H1 (cell line): ENCODE measurements around the gene AKR1B15. TPM values are rescaled to one million over a fixed set of nuclear protein-coding genes. Genes with fewer than 3 reads are reported as not detected.

Experiments
- CHD7 ChIP-seq: fragments of 300-600 bp; sonication (generic); IDR thresholded peaks from 2 replicates; pipeline ENCODE4 v1.7.1; 2012; ENCODE audit warnings: low read length, moderate library complexity, mild to moderate bottlenecking, inconsistent platforms; ENCODE audit not compliant: insufficient replicate concordance
- GABPA ChIP-seq: IDR thresholded peaks from 2 replicates; pipeline ENCODE4 v1.6.1; 2011; ENCODE audit warnings: mild to moderate bottlenecking, low read length, moderate library complexity, borderline replicate concordance; ENCODE audit not compliant: insufficient read depth
- polyA plus RNA-seq, 7 experiments: library from polyadenylated mRNA; depleted of rRNA in 3 of 7; stranded (reverse) in 5 of 7; unstranded in 2 of 7; fragments of >200 nt in 5 of 7; fragments of 200-250 nt in 2 of 7; gene quantifications; 1 replicate in 5 of 7; 2 replicates in 1 of 7; 4 replicates in 1 of 7; pipeline versions ENCODE4 v1.2.1 to v1.2.3, GENCODE V29; 2011 to 2013; ENCODE audit warnings: missing spikeins in 2 of 7, mixed read lengths in 2 of 7
- total RNA-seq: library from RNA; stranded (reverse); fragmentation: NEBNext Ultra II Directional; extraction: Animal tissue kit (Norgen Biotek cat#: 25700); gene quantifications from 2 replicates; pipeline ENCODE4 v1.2.1, GENCODE V29; 2021

AKR1B15 gene
- total and polyA plus RNA-seq, 2 of the 8 experiments (the other 6 are each of a cell fraction or from before 2014, with no cell fraction given), result 0.15 to 0.47 TPM

GRCh38 chr7:134505856-134506255 lies 43.1 kb upstream of the AKR1B15 start (continued):
- TF ChIP-seq CHD7 (no peak), GABPA (no peak)
